Inflammatory macrophage treated with lipopolysaccharide for 4 hours (primary cell): ENCODE measurements around the gene DCTN2.
"Not testable (repeated sequence)": the region's sequence is repeated elsewhere in the genome, so short reads cannot be mapped to it uniquely, and the experiment has no call there.

Experiments
- DNase-seq: peaks from one replicate; pipeline ENCODE4 v3.0.0-alpha.2; 2020

DCTN2 gene

GRCh38 chr12:57546438-57547287 lies at the start of gene DCTN2:
Gene DCTN2 (minus strand): TSS chr12:57547192. CDS start chr12:57547063, 129 bp downstream.
- peak; percentile 99 for DNase-seq

- no peak for DNase-seq
Observed at GRCh38 chr12:57593187-57593586, 46.2 kb upstream of the DCTN2 start.

- DNase-seq: no peak
Observed at GRCh38 chr12:57592551-57593165, 45.7 kb upstream of the DCTN2 start.

DNA sequence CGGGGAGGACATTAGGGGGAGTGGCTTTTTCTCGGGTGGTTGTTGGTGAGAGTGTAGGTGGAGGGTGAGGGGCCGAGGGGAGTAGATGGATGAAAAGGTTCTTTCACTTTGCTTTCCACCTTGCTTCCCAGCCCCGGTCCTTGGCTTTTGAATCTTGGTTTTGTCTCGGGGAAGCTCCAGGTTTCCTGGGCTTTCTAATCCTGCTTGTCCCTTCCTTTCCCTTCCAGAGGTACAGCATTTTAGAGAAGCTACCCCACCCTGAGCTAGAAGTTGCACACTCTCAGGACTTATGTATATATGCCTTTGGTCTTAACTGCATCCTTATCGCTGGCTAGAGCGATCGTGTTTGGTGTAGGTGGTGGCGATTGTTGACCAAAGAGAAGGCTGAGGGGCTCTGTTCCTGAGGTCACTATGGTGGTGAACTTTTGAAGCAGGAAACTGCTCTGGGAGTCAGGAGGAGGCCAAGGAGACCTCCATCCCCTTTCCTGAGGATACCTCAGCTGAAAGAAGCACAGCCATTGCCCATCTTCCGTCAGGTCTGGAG lies 44.9 kb upstream of the DCTN2 start:
- DNase-seq: no peak

DNA sequence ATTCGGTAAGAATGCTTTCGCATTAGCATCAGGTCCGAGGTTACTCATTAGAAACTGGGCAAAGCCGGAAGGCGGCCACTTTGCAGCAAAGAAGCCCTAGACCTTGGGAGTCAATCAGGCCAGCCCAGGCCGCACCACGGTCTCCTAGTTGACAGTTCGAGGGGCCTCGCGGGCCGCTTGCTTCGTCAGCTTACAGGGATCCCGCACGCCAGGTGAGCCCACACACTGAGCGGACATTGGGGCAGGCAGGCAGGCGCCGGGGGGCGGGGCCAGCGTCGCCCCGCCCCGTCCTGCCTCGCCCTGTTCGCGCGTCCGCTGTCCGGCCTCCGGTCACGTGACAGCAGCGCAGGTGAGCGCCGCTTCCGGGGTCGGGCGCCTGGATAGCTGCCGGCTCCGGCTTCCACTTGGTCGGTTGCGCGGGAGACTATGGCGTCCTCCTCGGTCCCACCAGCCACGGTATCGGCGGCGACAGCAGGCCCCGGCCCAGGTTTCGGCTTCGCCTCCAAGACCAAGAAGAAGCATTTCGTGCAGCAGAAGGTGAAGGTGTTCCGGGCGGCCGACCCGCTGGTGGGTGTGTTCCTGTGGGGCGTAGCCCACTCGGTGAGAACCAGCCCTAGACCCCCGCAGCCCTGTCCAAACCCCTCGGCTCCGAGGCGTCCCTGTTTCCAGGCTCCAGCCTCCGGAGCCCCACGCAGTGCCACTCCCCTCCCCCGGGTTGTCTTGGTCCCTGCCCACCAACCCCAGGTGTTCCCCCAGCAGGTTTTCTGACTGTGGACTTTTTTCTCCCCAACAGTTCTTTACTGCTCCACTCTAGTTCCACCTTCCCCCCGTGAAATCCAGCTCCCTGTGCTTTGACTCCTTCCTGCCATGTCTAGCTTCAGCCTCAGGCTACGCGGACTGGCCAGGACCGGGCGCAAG lies 44.1 kb upstream of the DCTN2 start, which contains the start of gene PIP4K2C:
Gene PIP4K2C, plus strand, starts transcription at position 329 of the 918 bp plus-strand sequence. Its CDS starts 98 bp downstream, at position 427.
- DNase-seq: peak; percentile 74

- DNase-seq: no peak
Observed at GRCh38 chr12:57590479-57590863, 43.5 kb upstream of the DCTN2 start.

GRCh38 chr12:57588951-57589610 lies 42.1 kb upstream of the DCTN2 start:
- not testable (repeated sequence) for DNase-seq

- no peak for DNase-seq
Observed at GRCh38 chr12:57586832-57587429, 39.9 kb upstream of the DCTN2 start.

DNA sequence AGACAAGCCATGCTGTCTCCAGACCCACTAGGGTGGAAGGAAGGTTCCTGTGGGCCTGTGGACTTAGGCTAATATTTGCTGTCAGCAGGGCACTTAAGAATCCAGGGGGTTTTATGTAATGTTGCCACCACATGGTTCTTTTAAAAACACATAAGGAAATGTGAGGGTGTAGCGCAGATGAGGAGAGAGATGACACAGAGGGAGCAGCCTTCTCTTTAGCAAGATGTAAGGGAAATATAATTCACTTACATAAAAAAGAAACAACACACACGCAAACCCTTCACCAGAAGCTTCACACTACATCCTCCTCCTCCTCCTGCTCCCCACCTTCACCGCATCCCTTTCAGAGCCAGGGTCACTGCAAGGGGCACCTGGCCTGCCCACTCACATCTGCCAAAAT lies 39.1 kb upstream of the DCTN2 start:
- DNase-seq: no peak

- DNase-seq: no peak
Observed at GRCh38 chr12:57585156-57585555, 38.2 kb upstream of the DCTN2 start.

DNA sequence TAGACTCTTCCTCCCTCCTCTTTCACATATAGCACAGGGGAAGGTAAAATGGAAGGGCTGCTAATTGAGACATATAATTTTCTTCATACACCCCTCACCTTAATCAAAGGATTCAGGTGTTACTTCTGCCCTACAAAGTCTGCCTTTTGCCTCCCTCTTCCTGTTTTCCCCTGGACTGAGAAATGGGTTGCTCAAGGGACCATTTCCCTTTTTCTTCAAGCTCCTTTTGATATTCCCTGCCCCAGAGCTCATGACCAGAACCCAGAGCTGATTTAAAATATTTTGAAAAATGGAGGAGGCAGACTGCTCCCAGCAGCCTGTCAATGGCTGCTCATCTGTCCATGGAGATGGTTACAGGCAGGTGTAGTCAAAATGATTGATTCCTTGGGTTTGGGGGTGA lies 37.7 kb upstream of the DCTN2 start:
- DNase-seq: peak; percentile 72

- DNase-seq: no peak
Observed at GRCh38 chr12:57584050-57584449, 37.1 kb upstream of the DCTN2 start.

- DNase-seq: peak; percentile 76
Observed at GRCh38 chr12:57583008-57583831, 36.2 kb upstream of the DCTN2 start.

- no peak for DNase-seq
Observed at GRCh38 chr12:57582440-57582839, 35.4 kb upstream of the DCTN2 start.

DNA sequence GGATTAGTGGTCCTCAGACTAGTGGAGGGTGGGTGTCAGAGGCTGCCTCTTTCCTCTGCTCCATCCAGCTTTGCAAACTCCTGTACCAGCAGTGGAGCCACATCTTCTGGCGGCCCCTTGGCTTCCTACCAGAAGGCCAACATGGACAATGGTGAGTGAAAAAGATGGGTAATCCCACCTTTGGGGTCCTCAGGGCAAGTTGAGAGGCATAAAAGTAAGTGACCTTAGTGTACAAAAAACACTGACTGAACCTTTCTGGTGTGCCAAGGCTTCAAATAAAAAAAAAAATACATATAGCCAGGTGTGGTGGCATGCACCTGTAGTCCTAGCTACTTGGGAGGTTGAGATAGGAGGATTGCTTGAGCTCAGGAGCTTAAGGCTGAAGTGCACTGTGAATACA lies 34.8 kb upstream of the DCTN2 start:
- no peak for DNase-seq

DNA sequence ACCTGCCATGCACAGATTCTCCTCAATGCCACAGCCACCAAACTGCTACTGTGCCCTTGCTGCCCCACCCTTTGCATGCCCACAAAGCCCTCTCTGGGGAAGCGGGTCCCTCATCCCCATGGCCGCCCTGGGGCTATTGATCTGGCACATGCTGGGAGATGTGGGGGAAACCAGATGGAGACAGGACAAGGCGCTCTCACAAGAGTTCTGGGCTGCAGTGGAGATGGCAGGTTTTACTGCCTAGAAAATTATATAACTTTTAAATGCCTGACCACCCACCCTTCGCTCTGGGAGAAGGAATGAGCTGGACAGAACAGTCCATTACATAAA lies 33.4 kb upstream of the DCTN2 start:
- no peak for DNase-seq

- DNase-seq: no peak
Observed at GRCh38 chr12:57579677-57580465, 32.9 kb upstream of the DCTN2 start.

DNA sequence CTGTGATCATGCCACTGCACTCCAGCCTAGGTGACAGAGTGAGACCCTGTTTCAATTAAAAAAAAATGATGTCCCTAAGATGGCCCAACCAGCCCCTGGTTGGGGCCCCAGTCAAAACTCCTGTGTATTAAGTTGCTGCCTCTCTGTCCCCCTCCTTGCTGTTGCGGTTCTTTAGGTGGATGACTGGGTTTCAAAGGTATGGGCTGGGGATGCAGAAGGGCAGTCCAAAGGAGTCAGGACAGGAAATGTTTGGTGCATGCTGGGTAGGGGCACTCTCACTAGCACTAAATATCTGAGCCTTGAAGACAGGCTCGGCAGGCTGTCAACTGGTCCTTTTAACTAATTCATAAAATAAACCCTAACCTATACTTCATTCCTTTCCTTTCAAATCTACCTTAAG lies 32.0 kb upstream of the DCTN2 start:
- DNase-seq: no peak

DNA sequence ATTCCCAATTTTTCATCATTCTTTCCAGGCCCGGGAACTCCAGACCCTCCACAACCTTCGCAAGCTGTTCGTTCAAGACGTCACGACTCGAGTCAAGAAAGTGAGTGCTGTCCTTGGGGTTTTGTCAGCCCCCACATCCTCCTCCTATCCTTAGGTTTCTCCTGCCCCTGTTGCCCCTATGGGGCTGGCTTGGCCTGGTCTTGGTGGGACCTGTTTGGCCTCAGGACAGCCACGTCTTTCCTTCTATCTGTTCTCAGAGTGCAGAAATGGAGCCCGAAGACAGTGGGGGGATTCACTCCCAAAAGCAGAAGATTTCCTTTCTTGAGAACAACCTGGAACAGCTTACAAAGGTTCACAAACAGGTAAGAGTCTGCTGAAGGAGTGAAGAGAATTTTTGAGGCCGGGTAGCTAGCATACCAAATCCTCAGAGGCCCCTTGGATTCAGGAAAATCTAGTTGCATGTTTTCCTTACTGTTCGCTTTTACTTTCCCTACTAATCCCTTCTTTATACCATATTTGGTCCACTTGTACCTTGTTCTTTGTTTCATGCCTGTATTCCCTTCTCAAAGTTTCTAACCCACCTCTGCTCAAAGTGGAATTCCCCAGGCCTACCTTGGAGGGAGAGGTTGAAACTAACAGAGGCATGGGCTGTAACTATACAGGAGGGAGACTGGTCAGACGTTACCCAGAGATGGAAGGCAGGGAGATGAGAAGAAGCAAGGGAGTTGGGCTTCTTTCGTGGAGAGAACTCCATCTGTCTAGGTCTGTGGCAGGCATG lies 31.2 kb upstream of the DCTN2 start:
- no peak for DNase-seq
